BJ (cell line): ENCODE results near the gene ODAPH. TPM values are rescaled to one million over a fixed set of nuclear protein-coding genes. Genes with fewer than 3 reads are reported as not detected.

Experiments used
- CTCF ChIA-PET: fragments of 350-600 bp; formaldehyde crosslinking; extraction: SDS; loops from one replicate; lab custom pipeline; 2021; ENCODE audit warnings: antibody characterized with exemption, inconsistent platforms; lab: Yijun Ruan, JAX
- POLR2A ChIA-PET: fragments of 300-600 bp; sonication (Branson Sonifier 250); formaldehyde crosslinking; extraction: SDS; loops from one replicate; lab custom pipeline; 2021; ENCODE audit warnings: antibody characterized with exemption; lab: Charles Lee
- DNase-seq: peaks from one replicate; pipeline ENCODE4 v3.0.0-alpha.2; 2011; ENCODE audit warnings: low read depth
- H3K27me3 ChIP-seq: 2 replicates; pipeline ENCODE4 v1.6.0; 2011; ENCODE audit warnings: low read length; ENCODE audit not compliant: control insufficient read depth, insufficient read depth
- H3K36me3 ChIP-seq: 2 replicates; pipeline ENCODE4 v1.5.1; 2011; ENCODE audit warnings: low read length; ENCODE audit not compliant: control insufficient read depth, insufficient read depth
- H3K4me3 ChIP-seq: 2 replicates; pipeline ENCODE4 v1.5.1; 2011; ENCODE audit warnings: low read depth, mild to moderate bottlenecking, control low read depth, low read length
- polyA plus RNA-seq: library from polyadenylated mRNA; depleted of rRNA; stranded (reverse); fragments of >200 nt; gene quantifications from 2 replicates; pipeline ENCODE4 v1.2.3, GENCODE V29; 2011
- TF ChIP-seq, protein P1 (sequence below): IDR thresholded peaks from 2 replicates; pipeline ENCODE4 v1.5.1; 2011; ENCODE audit warnings: low read depth, mild to moderate bottlenecking, control low read depth, inconsistent platforms, low read length, moderate library complexity; ENCODE audit not compliant: insufficient read depth

Gene ODAPH
- polyA plus RNA-seq, 1 experiment, result not detected

DNA sequence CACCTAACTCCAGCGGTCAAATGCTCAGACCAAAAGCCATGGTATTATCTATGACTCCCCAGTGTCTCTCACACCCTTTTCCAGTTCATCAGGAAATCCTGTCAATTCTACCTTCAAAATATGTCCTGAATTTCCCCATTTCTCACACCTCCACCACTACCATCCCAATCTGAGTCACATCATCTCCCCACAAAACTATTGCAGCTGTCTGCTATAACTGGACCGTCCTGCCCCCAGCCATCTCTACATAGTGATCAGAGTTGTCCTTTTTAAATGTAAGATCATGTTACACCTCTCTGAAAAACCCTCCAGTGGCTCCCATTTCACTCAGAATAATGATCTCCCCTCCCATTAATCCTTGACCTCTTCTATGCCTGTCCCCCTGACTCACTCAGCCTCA, 6.8 kb upstream of the ODAPH start:
- H3K36me3 ChIP-seq, result no peaks in the 10 kb centered on the region
- no peak for DNase-seq
- TF ChIP-seq, protein P1, sequence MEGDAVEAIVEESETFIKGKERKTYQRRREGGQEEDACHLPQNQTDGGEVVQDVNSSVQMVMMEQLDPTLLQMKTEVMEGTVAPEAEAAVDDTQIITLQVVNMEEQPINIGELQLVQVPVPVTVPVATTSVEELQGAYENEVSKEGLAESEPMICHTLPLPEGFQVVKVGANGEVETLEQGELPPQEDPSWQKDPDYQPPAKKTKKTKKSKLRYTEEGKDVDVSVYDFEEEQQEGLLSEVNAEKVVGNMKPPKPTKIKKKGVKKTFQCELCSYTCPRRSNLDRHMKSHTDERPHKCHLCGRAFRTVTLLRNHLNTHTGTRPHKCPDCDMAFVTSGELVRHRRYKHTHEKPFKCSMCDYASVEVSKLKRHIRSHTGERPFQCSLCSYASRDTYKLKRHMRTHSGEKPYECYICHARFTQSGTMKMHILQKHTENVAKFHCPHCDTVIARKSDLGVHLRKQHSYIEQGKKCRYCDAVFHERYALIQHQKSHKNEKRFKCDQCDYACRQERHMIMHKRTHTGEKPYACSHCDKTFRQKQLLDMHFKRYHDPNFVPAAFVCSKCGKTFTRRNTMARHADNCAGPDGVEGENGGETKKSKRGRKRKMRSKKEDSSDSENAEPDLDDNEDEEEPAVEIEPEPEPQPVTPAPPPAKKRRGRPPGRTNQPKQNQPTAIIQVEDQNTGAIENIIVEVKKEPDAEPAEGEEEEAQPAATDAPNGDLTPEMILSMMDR, result no peak
- ChIA-PET POLR2A (no interaction called here), CTCF (no interaction called here)
- H3K4me3 ChIP-seq, result no peak overlapping the region
- no peaks in the 10 kb centered on the region for H3K27me3 ChIP-seq

DNA sequence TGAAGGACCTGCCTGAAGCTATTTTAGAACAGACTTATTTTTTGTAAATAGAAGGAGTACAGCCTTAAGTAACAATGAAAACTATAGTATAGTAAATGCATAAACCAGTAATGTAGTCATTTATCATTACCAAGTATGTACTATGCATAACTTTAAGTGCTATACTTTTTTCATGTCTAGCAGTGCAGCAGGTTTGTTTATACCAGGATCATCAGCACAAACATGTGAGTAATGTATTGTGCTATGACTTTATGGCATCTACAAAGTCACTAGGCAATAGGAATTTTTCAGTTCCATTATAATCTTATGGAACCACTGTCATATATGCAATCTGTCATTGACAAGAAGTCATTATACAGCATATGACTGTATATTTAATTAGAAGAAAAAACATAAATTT, 3.4 kb upstream of the ODAPH start:
- ChIA-PET CTCF (interaction anchor here (1.1 kb wide), 1 partner anchor 295 kb away, joined by 3 read pairs; no protein-coding TSS in a partner anchor), POLR2A (no interaction called here)
- TF ChIP-seq, protein P1, result no peak
- Histone ChIP-seq H3K36me3 (no peaks in the 10 kb centered on the region), H3K4me3 (no peak overlapping the region), H3K27me3 (no peaks in the 10 kb centered on the region)
- no peak for DNase-seq

DNA sequence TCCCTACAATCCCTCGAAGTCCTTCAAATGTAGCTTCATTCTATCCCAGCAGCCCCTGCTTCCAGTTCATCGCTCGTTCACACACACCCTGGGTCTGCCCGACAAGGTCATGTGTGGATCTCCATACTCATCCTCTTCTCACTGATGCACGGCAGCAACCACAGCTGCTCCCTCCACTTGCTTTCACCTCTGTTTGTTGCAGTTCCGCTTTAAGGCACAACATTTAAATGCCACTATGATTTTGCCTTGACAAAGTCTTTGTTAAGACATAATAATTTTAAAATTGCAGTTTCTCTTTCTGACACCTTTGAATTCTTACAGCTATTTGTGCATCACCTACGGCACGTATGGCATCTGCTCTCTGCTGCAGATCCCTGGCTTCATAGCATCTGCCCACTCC, 1.8 kb downstream of the ODAPH start:
- ChIA-PET CTCF (no interaction called here), POLR2A (no interaction called here)
- Histone ChIP-seq H3K27me3 (no peaks in the 10 kb centered on the region), H3K36me3 (no peaks in the 10 kb centered on the region), H3K4me3 (no peak overlapping the region)
- no peak for DNase-seq
- TF ChIP-seq, protein P1, result no peak

DNA sequence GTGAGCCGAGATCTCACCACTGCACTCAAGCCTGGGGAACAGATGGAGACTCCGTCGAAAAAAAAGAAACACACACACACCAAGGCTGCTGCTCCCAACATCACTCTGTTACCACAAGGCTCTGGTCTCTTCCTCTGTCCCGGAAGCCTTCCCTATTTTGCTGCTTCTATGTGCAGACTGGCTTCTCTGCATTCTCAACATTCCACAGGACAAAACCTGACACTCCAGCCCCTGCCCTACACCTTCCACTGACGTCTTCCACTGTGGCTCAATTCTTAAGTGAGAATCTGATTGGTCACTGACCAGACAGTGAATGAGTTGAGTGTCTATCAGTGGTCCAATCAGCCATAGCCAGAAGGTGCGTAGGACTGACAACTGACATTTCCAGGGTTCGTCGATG, 5.9 kb downstream of the ODAPH start:
- TF ChIP-seq, protein P1, result no peak
- ChIA-PET POLR2A (no interaction called here), CTCF (interaction anchor here (1.3 kb wide), 1 partner anchor 18 kb away, joined by 3 read pairs; no protein-coding TSS in a partner anchor)
- Histone ChIP-seq H3K4me3 (no peak overlapping the region), H3K27me3 (no peaks in the 10 kb centered on the region), H3K36me3 (no peaks in the 10 kb centered on the region)
- DNase-seq, result no peak

DNA sequence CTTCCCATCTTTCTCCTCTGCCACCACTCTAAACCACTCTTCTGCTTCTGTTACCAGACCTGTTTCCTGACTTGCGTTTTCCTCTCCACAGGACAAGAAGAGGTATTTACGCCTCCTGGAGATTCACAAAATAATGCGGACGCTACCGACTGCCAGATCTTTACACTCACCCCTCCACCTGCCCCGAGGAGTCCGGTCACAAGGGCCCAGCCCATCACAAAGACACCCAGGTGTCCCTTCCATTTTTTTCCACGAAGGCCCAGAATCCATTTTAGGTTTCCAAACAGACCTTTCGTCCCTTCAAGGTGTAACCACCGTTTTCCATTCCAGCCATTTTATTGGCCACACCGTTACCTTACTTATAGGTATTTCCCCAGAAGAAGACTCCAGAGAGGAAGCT, 8.2 kb downstream of the ODAPH start:
- ChIA-PET POLR2A (no interaction called here), CTCF (no interaction called here)
- no peak for DNase-seq
- Histone ChIP-seq H3K4me3 (no peak overlapping the region), H3K27me3 (no peaks in the 10 kb centered on the region), H3K36me3 (no peaks in the 10 kb centered on the region)
- TF ChIP-seq, protein P1, result no peak
